Fibroblast of the conjunctiva (primary cell): ENCODE data around the gene BTBD19.
"Not testable (repeated sequence)": the region's sequence is repeated elsewhere in the genome, so short reads cannot be mapped to it uniquely, and the experiment has no call there.

Experiments
- DNase-seq: peaks from one replicate; pipeline ENCODE4 v3.0.0-alpha.2; 2010; ENCODE audit warnings: low read depth

BTBD19 gene

GRCh38 chr1:44787506-44787905 is 20.8 kb upstream of the BTBD19 start:
- no peak for DNase-seq

DNA sequence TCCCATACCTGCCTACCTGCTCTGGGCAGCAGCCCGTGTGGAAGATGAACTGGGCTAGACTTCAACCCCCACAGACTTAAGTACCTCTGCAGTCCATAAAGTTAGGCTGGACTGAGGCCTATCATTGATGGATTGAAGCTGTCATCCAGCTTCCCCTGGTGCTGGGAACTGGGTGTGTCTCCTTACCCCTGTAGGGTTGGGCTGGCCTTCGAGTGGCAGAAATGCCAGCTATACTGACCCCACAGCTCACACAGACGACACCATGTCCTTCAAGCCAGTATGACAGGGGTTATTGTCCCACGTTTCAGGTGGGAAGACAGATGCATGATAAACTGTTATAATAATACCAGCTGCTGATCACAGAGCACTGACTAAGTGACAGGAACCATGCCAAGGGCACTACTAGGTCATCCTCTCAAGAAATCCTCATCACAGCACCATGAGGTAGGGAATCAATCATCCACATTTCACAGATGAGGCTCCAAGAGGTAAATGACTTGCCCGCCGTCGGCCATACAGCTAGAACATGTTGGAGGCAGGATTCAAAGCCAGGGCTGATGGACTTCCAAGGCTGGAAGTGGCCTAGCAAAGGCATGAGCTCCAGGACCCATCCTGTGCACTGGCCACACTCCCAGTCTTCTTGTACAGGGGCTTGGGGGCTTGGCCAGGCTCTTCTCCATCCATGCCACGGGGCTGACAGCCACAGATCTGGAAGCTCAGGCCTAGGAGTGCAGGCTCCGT is 20.0 kb upstream of the BTBD19 start, which contains the start of gene BEST4:
Gene BEST4 (minus strand): TSS at position 51 of the 741 bp plus-strand sequence. CDS start 465 bp downstream, outside the sequence.
- no peak for DNase-seq

DNA sequence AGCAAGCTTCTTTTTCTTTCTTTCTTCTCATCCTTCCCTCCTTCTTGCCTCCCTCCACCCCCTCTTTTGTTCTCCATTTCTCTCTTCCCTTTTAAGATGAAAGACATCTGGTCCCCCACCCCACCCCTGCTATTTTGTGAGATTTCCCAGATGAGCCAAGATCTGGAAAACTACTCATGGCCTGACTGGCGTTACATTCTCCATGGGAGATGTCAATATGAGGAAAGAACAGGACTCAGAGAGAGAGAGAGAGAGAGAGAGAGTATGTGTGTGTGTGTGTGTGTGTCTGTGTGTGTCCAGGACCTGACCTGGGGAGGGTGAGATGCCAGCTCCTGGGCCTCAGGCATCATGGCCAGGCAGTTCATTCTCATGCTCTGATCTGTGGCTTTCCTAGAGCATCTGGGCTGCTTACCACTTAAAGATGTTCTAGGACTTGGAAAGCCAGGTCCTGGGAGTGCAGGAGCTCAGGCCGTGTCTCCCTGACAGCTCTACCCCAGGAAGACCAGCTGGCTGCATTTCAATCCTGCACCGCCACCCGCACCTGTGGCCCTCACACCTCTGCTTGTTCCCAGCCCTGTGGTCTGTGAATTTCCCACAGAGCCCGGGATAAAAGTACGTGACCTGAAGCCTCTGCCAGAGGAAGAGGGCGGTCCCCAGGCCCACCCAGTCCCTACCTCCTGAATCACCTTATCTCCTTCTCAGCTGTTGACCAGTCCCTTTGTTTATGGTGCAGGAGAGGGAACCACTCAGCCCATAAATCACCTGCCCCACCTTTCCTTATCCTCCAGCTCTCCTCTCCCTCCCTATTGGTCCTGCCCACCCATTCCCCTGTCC is 17.1 kb upstream of the BTBD19 start:
- DNase-seq, result no peak

DNA sequence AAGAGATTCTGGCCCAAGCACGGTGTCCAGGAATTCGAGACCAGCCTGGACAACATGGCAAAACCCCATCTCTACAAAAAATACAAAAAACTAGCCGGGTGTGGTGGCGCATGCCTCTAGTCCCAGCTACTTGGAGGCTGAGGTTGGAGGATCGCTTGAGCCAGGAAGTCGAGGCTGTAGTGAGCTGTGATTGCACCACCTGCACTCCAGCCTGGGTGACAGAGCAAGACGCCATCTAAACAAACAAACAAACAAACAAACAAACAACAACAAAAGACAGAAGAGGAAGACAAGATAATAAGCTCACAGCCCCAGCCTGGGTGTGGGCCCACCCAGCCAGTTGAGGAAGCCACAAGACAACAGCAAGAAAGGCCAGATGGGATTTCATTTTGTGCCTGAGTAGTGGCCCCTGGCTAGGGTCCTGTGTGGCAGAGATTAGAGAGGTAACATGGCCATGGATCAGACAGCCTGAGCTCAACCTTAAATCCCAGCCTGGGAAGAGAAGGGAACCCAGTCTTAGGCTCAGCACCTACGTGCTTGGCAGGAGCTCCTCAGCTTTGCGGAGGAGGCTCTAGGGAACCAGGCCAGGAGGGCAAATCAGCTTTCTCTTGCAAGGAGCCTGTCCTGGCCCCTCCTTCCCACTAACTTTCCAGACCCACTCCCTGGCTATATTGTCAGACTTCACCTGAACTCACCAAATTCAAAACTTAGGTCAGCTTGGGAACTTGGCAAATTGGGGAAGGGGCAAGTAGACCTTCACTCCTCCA is 15.4 kb upstream of the BTBD19 start:
- no peak for DNase-seq

DNA sequence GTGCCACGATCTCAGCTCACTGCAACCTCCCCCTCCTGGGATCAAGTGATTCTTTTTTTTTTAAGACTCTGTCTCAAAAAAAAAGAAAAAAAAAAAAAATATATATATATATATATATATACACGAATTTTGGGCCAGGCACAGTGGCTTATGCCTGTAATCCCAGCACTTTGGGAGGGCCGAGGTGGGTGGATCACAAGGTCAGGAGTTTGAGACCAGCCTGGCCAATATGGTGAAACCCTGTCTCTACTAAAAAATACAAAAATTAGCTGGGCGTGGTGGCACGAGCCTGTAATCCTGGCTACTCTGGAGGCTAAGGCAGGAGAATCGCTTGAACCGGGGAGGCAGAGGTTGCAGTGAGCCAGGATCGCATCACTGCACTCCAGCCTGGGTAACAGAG is 10.4 kb upstream of the BTBD19 start:
- not testable (repeated sequence) for DNase-seq

- DNase-seq, result no peak
Measured at GRCh38 chr1:44798481-44799365, 9.6 kb upstream of the BTBD19 start.

- DNase-seq, result peak; percentile 97
Measured at GRCh38 chr1:44799770-44800584, 8.3 kb upstream of the BTBD19 start, which contains the start of gene PLK3. Gene PLK3, plus strand, starts transcription at chr1:44800377. Its CDS starts 87 bp downstream, at chr1:44800464.

GRCh38 chr1:44801491-44802305 is 6.6 kb upstream of the BTBD19 start:
- no peak for DNase-seq

- no peak for DNase-seq
Measured at GRCh38 chr1:44802306-44803061, 5.8 kb upstream of the BTBD19 start.

DNA sequence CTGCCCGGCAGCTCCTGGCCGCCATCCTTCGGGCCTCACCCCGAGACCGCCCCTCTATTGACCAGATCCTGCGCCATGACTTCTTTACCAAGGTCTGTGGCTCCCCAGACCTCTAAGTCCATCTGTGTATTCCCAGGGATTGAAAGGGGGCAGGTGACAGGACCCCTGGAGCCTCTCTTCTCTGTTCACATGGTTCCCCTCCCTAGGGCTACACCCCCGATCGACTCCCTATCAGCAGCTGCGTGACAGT is 5.3 kb upstream of the BTBD19 start:
- no peak for DNase-seq

GRCh38 chr1:44803312-44804095 is 4.8 kb upstream of the BTBD19 start:
- DNase-seq, result no peak

- no peak for DNase-seq
Measured at GRCh38 chr1:44805311-44806024, 2.9 kb upstream of the BTBD19 start.

- DNase-seq, result no peak
Measured at GRCh38 chr1:44806025-44806703, 2.2 kb upstream of the BTBD19 start.

DNA sequence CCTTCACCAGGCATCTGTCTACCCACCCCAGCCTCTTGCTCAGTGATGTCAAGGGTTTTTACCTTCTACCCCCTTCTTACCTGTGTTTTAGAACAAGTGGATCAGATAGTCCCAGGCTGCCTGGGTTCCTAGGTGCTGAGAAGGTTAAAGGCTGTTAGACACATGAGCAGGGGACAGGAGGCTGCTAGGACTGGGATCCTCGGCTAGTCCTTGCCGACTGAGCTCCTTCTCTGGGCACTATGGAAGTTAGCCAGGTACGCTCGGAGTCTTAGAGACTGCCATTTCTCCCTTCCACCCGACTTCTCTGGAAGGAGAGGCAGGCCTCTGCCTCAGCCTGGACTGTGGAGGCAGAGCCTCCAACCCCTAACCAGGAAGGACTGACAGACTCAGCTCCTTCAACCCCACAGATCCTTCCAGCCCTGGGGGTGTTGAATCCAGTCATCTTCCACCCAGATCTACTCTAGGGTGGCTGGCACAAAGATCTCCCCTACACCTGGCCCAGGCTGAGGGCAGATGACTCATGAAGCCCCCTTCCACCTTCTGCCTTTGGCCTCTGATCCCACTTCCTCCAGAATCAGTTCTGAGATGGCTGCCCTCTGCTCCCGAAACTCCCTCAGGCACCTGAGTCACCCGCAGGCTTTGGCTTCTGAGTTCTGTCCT is 1.5 kb upstream of the BTBD19 start, which contains the start of gene DYNLT4:
Gene DYNLT4 (minus strand): TSS at position 648 of the 660 bp plus-strand sequence. CDS start 683 bp downstream, outside the sequence.
- DNase-seq, result no peak

GRCh38 chr1:44807364-44808062 is 810 bp upstream of the BTBD19 start:
- peak; percentile 99 for DNase-seq
